ENCODE measurements around the gene SORBS1.

GRCh38 chr10:95458014-95458413 lies 103.2 kb downstream of the SORBS1 start:
- no peak for TF ChIP-seq KLF7 (tag by site-specific recombination; IDR thresholded peaks at IDR 0.05; ENCODE audit: borderline replicate concordance)
- TF ChIP-seq ZNF785 (tag by site-specific recombination; IDR thresholded peaks at IDR 0.05): no peak
- TF ChIP-seq GLI2 (tag by site-specific recombination; IDR thresholded peaks at IDR 0.05; ENCODE audit: borderline replicate concordance, low read depth): no peak
- no peak for TF ChIP-seq ZBTB26 (tag by site-specific recombination; optimal IDR thresholded peaks at IDR 0.05)
- TF ChIP-seq SCRT2 (tag by site-specific recombination; IDR thresholded peaks at IDR 0.05): no peak
- no peak for TF ChIP-seq CTCF (tag by site-specific recombination; IDR thresholded peaks at IDR 0.05)
- no peak for TF ChIP-seq ZNF292 (tag by site-specific recombination; IDR thresholded peaks at IDR 0.05; ENCODE audit: borderline replicate concordance, low read depth)
- no peak for TF ChIP-seq ZEB2 (tag by site-specific recombination; IDR thresholded peaks at IDR 0.05)
- TF ChIP-seq ZNF621 (tag by site-specific recombination; IDR thresholded peaks at IDR 0.05): no peak
- no peak for TF ChIP-seq ZNF221 (tag by site-specific recombination; IDR thresholded peaks at IDR 0.05; ENCODE audit: borderline replicate concordance)
- no peak for TF ChIP-seq ZNF19 (tag by site-specific recombination; IDR thresholded peaks at IDR 0.05; ENCODE audit: low read depth)
- no peak for TF ChIP-seq ZNF624 (tag by site-specific recombination; IDR thresholded peaks at IDR 0.05)

Data from HEK293 (cell line).